Activated CD4-positive, alpha-beta T cell treated with anti-CD3 and anti-CD28 coated beads, Interleukin-2, Interleukin-6, amounts not matched to agents 100 ng/mL and 50 ng/mL, durations not matched to agents 16 hours and 8 hours (primary cell): ENCODE measurements around the gene WFDC1.

Experiments used
- DNase-seq: peaks from one replicate; pipeline ENCODE4 v3.0.0-alpha.2; 2020

Gene WFDC1

DNA sequence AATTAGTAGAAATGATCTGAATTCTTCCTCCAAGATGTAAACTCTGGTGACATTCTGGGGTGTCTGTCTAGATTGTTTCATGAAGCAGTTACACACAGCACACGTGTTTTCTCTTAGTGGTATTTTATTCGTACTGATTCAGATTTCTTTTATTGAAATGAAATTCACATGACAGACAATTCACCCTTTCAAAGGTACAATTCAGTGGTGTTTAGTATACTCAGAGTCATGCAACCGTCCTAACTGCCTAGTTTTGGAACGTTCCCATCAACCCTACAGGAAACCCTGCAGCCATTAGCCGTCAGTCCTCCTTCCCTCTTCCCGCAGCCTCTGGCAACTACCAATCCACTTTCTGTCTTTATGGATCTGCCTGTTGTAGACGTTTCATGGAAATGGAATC, 8.8 kb downstream of the WFDC1 start:
- DNase-seq, result no peak

DNA sequence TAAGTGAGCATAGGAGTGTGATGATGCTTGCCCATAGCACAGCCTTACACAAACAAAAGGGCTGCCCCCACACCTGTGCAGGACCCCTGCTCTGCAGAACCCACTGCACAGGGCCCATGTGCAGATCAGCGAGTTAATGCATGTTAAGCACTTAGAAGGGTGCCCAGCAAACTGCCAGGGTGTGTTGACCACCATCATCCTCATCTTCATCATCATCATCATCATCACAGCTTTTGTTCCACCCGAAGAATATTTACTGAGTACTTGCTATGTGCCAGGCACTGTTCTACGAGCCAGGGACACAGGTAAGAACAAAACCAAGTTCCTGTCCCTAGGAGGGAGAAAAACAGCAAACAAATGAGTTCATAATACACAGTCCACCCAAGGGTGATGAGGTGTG, 11.9 kb downstream of the WFDC1 start:
- no peak for DNase-seq

DNA sequence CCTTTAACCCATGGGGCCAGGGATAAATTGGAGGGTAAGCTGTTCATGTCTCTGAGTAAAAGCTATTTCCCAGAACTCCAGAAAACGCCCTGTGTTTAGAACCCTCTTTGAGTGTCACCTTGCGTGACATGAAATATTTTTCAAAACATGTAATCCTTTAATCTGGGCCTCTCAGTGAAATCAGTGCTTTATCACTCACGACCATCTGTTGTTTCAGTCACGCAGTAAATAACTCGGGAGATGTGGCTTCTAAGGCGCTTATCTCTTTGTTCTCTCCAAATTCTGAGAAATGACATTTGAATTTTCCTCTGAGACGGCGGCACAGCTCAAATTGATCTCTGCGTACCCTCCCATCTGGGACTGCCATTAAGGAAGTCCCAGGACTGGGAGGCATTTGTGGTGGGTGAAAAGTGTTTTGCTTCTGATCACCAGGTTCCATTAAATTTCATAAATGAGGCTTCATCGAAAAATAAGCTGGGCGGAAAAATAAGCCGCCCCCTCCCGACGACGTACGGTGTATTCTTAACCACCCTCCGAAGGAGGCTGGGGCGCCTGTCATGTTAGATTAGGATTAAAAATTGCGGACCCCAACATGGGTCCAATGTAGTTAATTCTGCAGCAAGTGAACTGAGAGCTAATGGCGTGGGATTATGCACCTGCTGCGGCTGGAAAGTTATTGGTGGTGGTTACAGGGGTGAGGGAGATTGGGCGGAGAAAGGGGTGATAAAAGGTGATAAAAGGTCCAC, 12.7 kb downstream of the WFDC1 start:
- no peak for DNase-seq

DNA sequence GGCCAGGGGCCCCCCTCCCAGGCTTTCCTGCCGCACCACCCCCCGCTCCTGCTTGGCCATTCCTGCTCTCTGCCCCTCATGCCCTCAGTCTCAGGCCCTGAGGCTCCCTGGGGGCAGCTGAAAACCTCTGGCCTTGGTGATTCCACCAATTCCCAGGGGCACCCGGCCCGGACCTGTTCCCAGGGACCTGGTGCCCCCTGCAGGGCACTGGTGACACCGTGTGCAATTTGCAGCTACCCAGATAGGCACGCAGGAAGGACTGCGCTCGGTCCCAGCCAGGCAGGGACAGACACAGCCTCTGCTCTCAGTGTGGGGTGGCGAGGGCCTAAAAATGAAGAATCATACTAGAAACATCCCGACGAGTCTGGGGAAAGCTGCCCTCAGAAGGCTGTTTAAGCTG, 13.4 kb downstream of the WFDC1 start:
- DNase-seq, result peak; percentile 33

DNA sequence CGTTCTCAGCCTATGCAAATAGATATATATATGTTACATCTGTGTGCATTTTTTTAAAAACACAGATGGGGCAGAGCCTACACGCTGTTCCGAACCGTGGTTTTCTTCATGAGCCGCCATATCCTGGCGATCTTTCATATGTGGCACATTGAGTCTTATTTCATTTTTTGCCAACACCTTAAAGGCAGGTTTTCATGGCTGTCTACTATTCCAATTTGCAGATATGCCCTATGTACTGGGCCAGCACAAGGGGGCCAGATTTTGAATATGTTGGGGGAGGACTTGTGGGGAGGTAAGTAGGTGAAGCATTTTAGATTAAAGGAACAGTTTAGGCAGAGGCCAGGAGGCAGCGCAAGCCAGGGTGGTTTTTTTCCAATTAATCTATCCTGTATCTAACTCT, 16.0 kb downstream of the WFDC1 start:
- DNase-seq, result no peak

DNA sequence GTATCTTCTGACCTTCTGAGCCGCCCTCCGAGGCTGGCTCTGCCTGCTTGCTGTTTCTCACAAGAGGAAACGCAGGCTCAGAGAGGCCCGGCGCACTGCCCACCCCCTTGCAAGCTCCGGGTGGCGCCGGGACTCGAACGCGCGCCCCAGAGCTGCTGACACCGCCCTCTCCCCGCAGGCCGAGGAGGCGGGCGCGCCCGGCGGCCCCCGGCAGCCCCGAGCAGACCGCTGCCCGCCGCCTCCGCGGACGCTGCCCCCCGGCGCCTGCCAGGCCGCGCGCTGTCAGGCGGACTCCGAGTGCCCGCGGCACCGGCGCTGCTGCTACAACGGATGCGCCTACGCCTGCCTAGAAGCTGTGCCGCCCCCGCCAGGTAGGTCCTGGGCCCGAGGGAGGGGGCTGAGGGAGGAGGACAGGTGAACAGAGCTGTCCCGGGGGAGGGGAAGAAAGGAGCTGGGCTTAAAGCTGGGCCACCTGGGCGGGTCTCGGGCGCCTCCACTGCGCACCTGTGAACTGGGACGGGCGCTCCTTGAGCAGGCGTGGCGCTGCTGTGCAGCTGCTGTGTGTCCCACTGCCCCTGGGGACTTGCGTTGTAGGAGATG, 18.2 kb downstream of the WFDC1 start:
- DNase-seq, result no peak

DNA sequence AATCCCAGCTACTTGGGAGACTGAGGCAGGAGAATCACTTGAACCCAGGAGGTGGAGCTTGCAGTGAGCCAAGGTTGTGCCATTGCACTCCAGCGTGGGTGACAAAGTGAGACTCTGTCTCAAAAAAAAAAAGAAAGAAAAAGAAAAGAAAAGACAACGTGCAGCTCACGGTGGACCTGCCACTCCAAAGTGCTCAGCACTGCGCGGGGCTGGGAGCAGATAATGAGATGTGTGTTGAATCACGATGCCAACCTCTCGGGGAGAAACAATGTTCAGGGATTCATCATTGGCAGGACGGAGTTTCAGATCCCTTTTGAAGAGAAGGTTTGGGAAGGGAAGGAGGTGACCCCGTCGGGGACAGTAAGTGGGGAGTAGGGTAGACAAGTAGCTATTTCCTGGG, 19.2 kb downstream of the WFDC1 start:
- DNase-seq, result no peak

DNA sequence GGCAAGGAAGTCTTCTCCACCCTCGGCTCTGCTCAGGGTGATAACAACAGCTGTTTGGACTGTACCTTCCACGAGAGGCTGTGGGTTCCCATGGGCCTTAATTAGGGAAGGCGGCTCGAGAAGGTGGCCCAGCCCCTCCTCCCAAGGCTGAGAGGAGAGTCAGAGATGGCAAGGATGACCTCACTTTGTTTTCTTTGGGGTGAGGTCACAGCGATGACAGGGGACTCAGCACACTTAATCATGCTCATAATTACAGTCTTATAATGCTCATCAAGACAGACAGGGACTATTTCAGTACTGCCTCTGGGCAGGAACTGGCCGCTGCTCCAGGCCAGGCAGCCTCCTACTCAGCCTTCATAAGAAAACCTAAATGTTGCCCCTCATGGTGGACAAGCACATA, 19.7 kb downstream of the WFDC1 start:
- no peak for DNase-seq

DNA sequence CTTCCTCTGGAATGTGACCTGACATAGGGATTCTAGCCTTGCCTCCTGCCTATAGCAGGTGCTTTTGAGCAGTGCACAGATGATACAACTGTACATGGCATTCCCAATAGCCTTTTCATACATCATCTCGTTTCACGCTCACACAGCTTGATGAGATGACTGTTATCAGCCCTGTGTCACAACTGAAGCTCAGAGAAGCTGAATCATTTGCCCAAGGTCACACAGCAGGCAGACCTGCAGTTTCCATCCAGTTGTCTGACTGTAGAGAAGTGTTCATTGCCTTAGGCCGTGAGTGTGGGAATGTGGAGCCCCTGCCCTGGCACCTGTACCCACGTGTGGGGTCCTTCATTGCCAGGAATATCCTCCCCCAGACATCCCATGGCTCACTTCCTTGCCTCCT, 20.1 kb downstream of the WFDC1 start:
- DNase-seq, result no peak

DNA sequence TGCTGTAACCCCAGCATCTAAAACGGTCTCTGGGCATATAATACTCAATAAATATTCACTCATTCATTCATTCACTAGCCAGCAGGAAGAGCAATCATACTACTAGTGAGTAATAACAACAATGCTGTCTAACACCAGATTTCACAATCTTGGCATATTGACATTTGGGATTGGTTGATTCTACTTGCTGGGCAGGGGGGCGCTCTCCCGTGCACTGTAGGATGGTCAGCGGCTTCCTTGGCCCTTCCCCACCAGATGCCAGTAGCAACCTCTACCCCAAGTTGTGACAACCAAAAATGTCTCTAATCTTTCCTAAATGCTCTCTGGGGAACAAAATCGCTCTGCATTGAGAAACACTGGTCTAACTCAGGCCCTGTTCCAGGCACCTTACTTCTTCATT, 20.7 kb downstream of the WFDC1 start:
- DNase-seq, result no peak

DNA sequence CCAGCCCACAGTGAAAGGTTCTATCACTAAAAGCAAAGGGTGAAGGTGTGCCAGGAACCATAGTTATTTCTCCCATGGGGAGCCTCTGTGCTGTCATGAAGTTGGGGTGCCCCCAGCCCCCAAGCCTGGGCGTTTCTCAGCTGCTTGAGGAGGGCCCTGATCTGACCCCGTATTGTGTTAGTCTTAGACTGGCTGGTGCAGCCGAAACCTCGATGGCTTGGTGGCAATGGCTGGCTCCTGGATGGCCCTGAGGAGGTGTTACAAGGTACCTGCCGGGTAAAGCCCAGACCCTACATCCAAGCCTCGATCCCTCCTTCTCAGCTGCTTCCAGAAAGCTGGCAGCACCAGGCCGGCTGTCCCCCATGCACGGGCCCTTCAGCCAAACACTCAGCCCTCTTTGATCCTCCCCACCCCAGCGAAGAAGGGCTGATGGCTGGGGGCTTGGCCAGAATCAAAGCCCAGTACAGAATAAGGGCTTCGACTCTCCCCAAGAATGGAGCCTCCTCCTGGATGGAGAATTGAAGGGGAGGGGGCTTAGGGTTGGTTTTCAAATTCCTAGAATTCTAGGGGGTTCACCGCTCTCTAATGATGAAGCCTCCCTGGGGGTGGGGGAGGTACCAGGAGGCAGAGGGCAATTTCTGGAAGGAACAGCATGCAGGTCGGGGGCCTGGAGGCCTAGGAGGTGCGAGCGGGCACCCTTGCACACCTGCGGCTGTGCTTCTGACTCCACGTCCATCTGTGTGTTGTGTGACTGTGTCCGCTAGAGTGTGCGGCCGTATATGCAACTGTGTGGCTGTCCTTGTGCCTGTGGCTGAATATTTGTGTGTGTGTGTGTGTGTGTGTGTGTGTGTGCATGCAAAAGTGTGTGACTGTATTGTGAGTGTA, 23.7 kb downstream of the WFDC1 start:
- DNase-seq, result no peak

DNA sequence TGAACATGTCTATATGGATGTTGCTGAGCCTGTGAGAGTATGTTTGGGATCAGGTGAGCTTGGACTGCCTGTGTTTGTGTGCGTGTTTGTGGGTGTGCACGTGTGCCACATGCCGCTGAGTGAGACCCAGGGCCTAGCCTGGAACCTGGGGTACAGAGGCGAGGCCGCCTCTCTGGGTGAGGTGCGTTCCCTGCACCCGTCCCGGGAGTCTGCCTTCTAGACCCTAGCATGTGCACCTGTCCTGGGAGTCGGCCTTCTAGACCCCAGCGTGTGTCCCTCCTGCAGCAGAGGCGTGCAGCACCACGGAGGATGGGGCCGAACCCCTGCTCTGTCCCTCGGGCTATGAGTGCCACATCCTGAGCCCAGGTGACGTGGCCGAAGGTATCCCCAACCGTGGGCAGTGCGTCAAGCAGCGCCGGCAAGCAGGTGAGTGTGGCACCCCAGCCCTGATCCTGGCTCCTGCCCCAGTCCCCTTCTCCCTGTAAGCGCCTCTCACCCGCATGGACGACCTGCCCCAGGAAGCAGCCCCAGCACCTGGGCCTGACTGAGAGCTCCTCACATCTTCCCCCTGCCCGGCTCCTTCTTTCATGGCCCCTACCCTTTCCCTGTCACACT, 24.6 kb downstream of the WFDC1 start:
- DNase-seq, result no peak

DNA sequence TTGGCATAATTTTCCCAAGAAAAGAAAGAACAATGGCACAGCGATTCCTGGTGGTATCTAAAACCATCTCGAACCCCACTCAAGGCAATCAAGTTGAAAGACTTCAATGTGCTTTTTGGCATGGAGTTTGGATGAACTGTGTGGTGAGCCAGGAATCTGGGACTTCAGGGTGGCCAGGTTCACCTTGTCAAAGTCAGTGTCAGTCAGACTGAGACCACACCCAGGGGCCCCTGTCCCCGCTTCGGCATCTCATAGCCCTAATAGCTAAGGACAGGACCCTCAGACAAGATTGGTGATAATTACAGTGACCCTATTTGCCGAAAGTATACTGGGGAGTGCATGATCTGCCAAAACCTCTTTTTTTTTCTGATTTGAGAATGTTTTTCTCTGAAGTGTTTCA, 25.8 kb downstream of the WFDC1 start:
- DNase-seq, result no peak

DNA sequence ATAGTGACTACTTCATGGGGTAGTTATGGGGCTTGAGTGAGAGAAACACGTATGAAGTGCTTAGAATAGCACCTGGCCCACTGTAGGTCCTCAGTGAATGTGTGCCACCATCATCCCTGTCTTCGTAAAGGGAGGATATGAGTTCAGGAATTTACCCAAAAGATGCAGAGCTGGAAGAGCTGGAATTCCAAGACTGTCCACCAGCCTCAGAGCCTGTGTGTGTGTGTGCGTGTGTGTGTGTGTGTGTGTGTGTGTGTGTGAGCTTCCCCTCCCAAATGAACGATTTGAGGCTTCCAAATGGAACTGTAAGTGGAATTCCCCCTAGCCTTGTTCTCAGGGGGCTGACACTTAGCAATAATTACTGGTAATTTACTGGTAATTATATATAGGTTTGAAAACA, 27.3 kb downstream of the WFDC1 start:
- DNase-seq, result no peak

DNA sequence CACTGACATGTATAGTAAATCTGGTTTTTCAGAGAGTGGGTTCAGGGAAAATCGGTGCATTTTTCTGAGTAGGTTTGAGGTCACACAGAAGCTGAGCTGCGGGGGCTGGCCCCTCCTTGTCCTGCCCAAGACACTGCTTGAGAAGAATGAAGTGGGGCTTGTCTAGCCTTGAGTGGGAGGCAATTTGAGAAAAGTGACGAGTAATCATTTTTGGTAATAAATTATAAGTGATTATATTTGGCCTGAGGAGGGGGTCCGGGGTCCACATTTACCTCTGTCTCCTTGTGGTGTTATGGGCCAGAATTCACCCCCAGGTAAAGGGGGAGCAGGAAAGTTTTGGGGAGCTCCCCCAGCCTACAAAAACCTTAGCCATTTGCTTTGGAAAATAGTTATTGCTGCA, 28.1 kb downstream of the WFDC1 start:
- no peak for DNase-seq

DNA sequence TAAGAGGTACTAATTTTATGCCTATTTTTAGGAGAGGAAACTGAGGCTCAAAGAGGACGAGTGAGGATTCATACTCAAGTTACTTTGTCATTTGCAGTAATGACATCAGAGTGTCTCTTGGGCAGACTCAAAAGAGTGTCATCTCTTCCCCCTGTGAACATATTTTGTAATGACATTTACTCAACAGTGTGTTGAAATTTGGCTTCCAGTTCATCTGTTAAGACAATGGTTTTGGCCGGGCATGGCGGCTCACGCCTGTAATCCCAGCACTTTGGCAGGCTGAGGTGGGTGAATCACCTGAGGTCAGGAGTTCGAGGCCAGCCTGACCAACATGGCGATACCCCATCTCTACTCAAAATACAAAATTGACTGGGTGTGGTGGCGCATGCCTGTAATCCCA, 28.9 kb downstream of the WFDC1 start:
- DNase-seq, result no peak

DNA sequence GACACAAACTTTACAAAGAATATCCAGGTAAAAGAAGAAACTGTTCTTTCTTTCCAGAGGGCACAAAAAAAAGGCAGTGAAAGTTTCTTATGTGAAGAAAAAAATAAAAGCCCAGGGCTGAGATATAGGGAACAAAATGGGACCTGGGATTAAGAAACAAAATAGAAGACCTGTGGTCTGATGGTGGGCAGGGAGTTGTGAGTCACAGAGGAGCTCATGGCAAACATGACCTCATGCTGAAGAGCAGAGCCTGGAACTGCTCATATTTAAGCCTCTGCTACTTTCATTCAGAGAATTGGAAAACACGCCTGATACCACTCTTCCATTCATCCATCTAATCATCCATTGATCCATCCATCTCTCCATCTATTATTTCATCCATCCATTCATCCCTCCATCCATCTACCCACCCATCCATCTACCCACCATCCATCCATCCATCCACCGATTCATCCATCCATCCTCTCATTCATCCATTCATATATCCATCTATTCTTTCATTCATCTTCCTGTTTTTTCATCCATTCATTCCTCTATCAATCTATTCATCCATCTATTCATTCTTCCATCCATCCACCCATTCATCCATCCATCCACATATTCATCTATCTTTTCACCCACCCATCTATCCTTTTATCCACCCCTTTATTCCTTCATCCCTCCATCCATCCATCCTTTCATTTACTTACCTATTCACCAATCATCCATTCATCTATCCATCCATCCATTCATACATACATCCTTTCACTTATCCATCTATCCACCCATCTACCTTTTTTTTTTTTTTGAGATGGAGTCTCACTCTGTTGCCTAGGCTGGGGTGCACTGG, 30.0 kb downstream of the WFDC1 start:
- DNase-seq, result no peak

DNA sequence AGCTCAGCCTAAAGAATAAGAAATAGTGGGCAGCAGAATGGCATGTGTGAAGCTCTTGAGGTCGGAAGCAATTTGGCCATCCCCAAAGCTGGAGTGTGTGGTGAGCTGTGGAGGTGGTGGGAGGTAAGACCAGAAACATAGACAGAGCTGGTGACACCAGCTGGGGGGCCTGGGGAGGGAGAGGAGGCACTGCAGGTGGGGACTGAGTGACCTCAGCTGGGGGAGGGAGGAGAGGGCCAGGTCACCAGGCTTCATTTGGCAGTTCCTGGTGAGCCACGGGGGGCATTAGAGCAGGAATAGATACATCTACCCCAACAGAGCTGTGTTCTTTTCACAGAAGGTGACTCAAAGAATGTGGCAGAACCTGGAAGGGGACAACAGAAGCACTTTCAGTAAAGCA, 31.9 kb downstream of the WFDC1 start:
- DNase-seq, result no peak

DNA sequence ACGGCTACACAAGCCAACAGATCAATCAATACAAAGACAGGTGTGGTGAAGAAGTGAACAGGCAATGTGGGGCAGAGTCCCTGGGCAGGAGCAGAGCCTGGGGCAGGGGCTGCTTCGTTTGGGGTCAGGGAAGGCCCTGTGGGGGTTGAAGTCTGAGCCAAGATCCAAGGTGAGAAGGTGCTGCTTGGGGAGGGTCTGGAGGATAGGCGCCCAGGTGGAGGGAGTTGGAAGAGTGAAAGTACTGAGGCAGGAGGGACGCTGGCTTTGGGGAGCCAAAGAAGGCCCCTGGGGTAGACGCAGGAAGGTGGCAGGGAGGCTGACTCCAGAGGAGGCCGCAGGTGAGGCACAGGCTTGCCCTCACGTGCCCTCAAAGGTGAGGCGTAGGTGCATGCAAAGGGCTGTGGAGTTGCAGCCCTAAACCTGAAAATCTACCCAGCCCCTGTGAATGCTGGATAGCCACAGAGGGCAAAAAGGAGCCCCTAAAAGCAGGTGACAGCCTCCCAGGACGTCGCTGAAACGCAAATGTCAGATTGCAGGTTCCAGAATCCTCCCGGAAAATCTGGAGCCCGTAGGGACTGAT, 33.3 kb downstream of the WFDC1 start:
- no peak for DNase-seq

DNA sequence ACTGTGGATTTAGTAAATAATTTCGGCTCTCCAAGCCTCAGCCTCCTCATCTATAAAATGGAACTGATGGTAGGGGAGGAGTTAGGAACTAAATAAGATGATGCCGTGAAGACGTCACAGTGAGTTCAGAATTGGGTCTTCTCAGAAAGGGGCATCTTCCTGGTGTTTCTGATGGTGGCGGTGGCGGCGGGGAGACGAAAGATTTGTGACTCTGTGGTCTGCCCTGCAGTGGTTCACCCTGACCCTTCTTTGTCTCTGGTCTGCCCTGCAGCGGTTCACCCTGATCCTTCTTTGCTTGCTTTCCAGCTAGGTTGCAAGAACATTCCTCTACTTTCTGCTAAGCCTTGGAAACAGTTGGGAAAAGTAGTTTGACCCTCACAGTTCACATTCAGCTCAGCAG, 34.3 kb downstream of the WFDC1 start:
- no peak for DNase-seq

DNA sequence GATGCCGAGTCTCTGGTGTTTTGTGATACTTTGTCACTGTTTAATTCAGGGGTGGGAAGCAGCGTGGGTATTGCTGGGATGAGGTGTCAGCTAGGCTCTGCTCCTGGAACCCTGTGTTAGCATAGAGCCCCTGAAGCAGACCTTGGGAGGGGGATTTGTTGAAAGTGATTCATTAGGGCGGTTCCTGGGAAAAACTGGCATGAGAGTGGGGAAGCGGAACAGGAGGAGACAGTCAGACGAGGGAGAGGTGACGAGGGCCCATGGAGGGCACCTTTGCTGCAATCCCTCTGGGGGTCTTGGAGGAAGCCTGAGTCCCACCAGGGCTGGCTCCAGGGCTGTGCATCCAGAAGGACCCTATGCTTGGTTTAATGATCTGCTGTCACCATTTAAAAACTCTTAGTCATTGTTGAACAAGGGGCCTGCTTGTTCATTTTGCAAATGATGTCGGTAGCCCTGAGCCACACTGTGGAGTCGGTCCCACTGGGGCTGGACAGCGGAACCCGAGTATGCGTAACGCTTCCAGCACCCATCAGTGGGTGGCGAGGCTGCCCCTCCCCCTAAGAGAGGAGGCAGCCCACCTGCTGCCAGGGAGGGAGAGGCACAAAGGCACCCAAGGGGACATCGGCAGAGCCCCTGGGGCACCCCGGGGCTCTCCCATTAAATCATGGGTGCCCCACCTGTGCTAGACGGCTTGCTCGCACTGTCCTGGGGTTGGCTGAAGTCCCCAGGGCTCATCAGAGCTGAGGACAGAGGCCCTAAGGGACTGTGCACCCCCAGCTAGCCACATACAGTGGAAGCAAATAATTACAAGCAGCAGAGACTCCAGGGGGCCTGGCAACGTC, 35.4 kb downstream of the WFDC1 start:
- DNase-seq, result no peak
